Loucy (cell line): Measurements from ENCODE around the gene OPN3.

Experiments
- H2AFZ ChIP-seq: fragments of 200-600 bp; sonication (generic); 2 replicates; pipeline ENCODE4 v1.6.0; 2016; ENCODE audit warnings: antibody characterized with exemption, mild to moderate bottlenecking, low read length, moderate library complexity
- H3F3A ChIP-seq: fragments of 200-600 bp; 2 replicates; pipeline ENCODE4 v1.6.0; 2016; ENCODE audit warnings: antibody characterized with exemption, low read depth, mild to moderate bottlenecking
- H3K27me3 ChIP-seq: fragments of 200-600 bp; sonication (generic); 2 replicates; pipeline ENCODE4 v1.6.1; 2014; ENCODE audit warnings: low read length, mild to moderate bottlenecking; ENCODE audit not compliant: insufficient read depth, poor library complexity, severe bottlenecking
- H3K36me3 ChIP-seq: fragments of 200-600 bp; sonication (generic); 2 replicates; pipeline ENCODE4 v1.6.1; 2016; ENCODE audit warnings: low read length; ENCODE audit not compliant: insufficient read depth
- H3K4me1 ChIP-seq: fragments of 200-600 bp; sonication (generic); 2 replicates; pipeline ENCODE4 v1.5.1; 2014; ENCODE audit warnings: low read length, mild to moderate bottlenecking; ENCODE audit not compliant: insufficient read depth, poor library complexity, severe bottlenecking
- H3K4me2 ChIP-seq: fragments of 200-600 bp; sonication (generic); 2 replicates; pipeline ENCODE4 v1.6.0; 2014; ENCODE audit warnings: antibody characterized with exemption, low read length, low read depth, mild to moderate bottlenecking; ENCODE audit not compliant: poor library complexity, severe bottlenecking
- H3K4me3 ChIP-seq: fragments of 200-600 bp; sonication (generic); 2 replicates; pipeline ENCODE4 v1.5.1; 2014; ENCODE audit warnings: low read length, mild to moderate bottlenecking, mixed read lengths; ENCODE audit not compliant: poor library complexity, severe bottlenecking
- H3K79me2 ChIP-seq: fragments of 200-600 bp; sonication (generic); 2 replicates; pipeline ENCODE4 v1.6.1; 2014; ENCODE audit warnings: low read length; ENCODE audit not compliant: insufficient read depth
- H3K9ac ChIP-seq: fragments of 200-600 bp; sonication (generic); 2 replicates; pipeline ENCODE4 v1.6.0; 2014; ENCODE audit warnings: mild to moderate bottlenecking, low read depth, low read length, moderate library complexity; ENCODE audit not compliant: poor library complexity, severe bottlenecking
- H3K9me2 ChIP-seq: fragments of 200-600 bp; sonication (generic); replicated peaks from 2 replicates; pipeline ENCODE4 v1.6.1; 2016; ENCODE audit warnings: low read depth, low read length, mixed read lengths
- H3K9me3 ChIP-seq: fragments of 200-600 bp; sonication (generic); 2 replicates; pipeline ENCODE4 v1.6.1; 2014; ENCODE audit warnings: mild to moderate bottlenecking, antibody characterized with exemption, low read length, low read depth; ENCODE audit not compliant: insufficient read depth
- H4K20me1 ChIP-seq: fragments of 200-600 bp; sonication (generic); 2 replicates; pipeline ENCODE4 v1.6.0; 2014; ENCODE audit warnings: antibody characterized with exemption, low read length, mild to moderate bottlenecking; ENCODE audit not compliant: insufficient read depth, poor library complexity, severe bottlenecking
- EZH2phosphoT487 ChIP-seq: fragments of 200-600 bp; IDR thresholded peaks from 2 replicates; pipeline ENCODE4 v1.6.1; 2018; ENCODE audit warnings: antibody characterized with exemption, mild to moderate bottlenecking, moderate library complexity, borderline replicate concordance
- TF ChIP-seq, protein P1 (sequence below): fragments of 200-600 bp; sonication (generic); conservative IDR thresholded peaks from 2 replicates; pipeline ENCODE4 v1.5.1; 2014; ENCODE audit warnings: mild to moderate bottlenecking, antibody characterized with exemption, low read length

Gene OPN3

GRCh38 chr1:241553886-241554592 is 86.1 kb downstream of the OPN3 start:
- TF ChIP-seq, protein P1, sequence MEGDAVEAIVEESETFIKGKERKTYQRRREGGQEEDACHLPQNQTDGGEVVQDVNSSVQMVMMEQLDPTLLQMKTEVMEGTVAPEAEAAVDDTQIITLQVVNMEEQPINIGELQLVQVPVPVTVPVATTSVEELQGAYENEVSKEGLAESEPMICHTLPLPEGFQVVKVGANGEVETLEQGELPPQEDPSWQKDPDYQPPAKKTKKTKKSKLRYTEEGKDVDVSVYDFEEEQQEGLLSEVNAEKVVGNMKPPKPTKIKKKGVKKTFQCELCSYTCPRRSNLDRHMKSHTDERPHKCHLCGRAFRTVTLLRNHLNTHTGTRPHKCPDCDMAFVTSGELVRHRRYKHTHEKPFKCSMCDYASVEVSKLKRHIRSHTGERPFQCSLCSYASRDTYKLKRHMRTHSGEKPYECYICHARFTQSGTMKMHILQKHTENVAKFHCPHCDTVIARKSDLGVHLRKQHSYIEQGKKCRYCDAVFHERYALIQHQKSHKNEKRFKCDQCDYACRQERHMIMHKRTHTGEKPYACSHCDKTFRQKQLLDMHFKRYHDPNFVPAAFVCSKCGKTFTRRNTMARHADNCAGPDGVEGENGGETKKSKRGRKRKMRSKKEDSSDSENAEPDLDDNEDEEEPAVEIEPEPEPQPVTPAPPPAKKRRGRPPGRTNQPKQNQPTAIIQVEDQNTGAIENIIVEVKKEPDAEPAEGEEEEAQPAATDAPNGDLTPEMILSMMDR, result no peak
- TF ChIP-seq EZH2phosphoT487, result no peak
- Histone ChIP-seq H3K4me2 (no peak overlapping the region), H3K36me3 (no peaks in the 10 kb centered on the region), H3K9me2 (no peaks in the 10 kb centered on the region), H3F3A (no peaks in the 10 kb centered on the region), H3K27me3 (no peaks in the 10 kb centered on the region), H3K9me3 (no peaks in the 10 kb centered on the region), H3K9ac (no peak overlapping the region), H3K79me2 (no peaks in the 10 kb centered on the region), H3K4me3 (no peak overlapping the region), H4K20me1 (no peaks in the 10 kb centered on the region), H2AFZ (no peak overlapping the region), H3K4me1 (no peaks in the 10 kb centered on the region)

- no peak for TF ChIP-seq EZH2phosphoT487
- TF ChIP-seq, protein P1, result no peak
- Histone ChIP-seq H3K9ac (no peak overlapping the region), H2AFZ (no peak overlapping the region), H3F3A (no peaks in the 10 kb centered on the region), H3K27me3 (no peaks in the 10 kb centered on the region), H3K36me3 (no peaks in the 10 kb centered on the region), H3K4me3 (no peak overlapping the region), H3K4me2 (no peak overlapping the region), H3K79me2 (no peaks in the 10 kb centered on the region), H3K4me1 (no peaks in the 10 kb centered on the region), H3K9me3 (no peaks in the 10 kb centered on the region), H4K20me1 (no peaks in the 10 kb centered on the region), H3K9me2 (no peaks in the 10 kb centered on the region)
Observed at GRCh38 chr1:241551759-241552638, 88.2 kb downstream of the OPN3 start.

GRCh38 chr1:241550318-241550717 is 89.9 kb downstream of the OPN3 start:
- H3K27me3 ChIP-seq, result no peaks in the 10 kb centered on the region
- no peaks in the 10 kb centered on the region for H3K4me1 ChIP-seq
- no peaks in the 10 kb centered on the region for H3K9me3 ChIP-seq
- no peak overlapping the region for H2AFZ ChIP-seq
- no peaks in the 10 kb centered on the region for H3K79me2 ChIP-seq
- H4K20me1 ChIP-seq, result no peaks in the 10 kb centered on the region
- no peak overlapping the region for H3K9ac ChIP-seq
- no peaks in the 10 kb centered on the region for H3K36me3 ChIP-seq
- no peaks in the 10 kb centered on the region for H3K9me2 ChIP-seq
- H3F3A ChIP-seq, result no peaks in the 10 kb centered on the region
- H3K4me3 ChIP-seq, result no peak overlapping the region
- no peak overlapping the region for H3K4me2 ChIP-seq
- no peak for TF ChIP-seq EZH2phosphoT487
- TF ChIP-seq, protein P1, result no peak
